H1 (cell line): ENCODE results near the gene TMEM117. TPM values are rescaled to one million over a fixed set of nuclear protein-coding genes. Genes with fewer than 3 reads are reported as not detected.

Experiments used
- CTCF ChIA-PET: fragments of 300-600 bp; sonication (Branson Sonifier 250); formaldehyde crosslinking; loops from one replicate; lab custom pipeline; 2021; ENCODE audit not compliant: partially characterized antibody; lab: Charles Lee
- POLR2A ChIA-PET: fragments of 300-600 bp; sonication (Branson Sonifier 250); formaldehyde crosslinking; loops from one replicate; lab custom pipeline; 2021; ENCODE audit warnings: inconsistent platforms; ENCODE audit not compliant: partially characterized antibody; lab: Charles Lee
- DNase-seq, 2 experiments: peaks; one replicate each; pipeline versions ENCODE4 v3.0.0 to v3.0.0-alpha.2; 2010 to 2022; ENCODE audit warnings: low spot score in 2 of 2, low read depth in 1 of 2, mixed read lengths in 1 of 2
- FAIRE-seq: peaks from 2 replicates; lab custom pipeline; 2011; peaks lifted over from hg19 to GRCh38; lab: Jason Lieb, UNC
- H2AFZ ChIP-seq: 2 replicates; pipeline ENCODE4 v1.8.1; 2012; ENCODE audit warnings: low read length, inconsistent platforms
- H2AK5ac ChIP-seq: 2 replicates; pipeline ENCODE4 v1.6.1; 2013; ENCODE audit warnings: low read depth, low read length
- H2BK120ac ChIP-seq: replicated peaks from 2 replicates; pipeline ENCODE3; 2013; ENCODE audit warnings: low read depth, low read length, inconsistent platforms
- H2BK12ac ChIP-seq: 2 replicates; pipeline ENCODE4 v1.6.1; 2013; ENCODE audit warnings: low read depth, low read length
- H2BK15ac ChIP-seq: 2 replicates; pipeline ENCODE4 v1.6.1; 2013; ENCODE audit warnings: low read length
- H2BK20ac ChIP-seq: 2 replicates; pipeline ENCODE4 v1.6.1; 2013; ENCODE audit warnings: low read length
- H2BK5ac ChIP-seq: 2 replicates; pipeline ENCODE4 v1.6.1; 2013; ENCODE audit warnings: low read depth, low read length
- H3K14ac ChIP-seq: 2 replicates; pipeline ENCODE4 v1.6.1; 2013; ENCODE audit warnings: inconsistent platforms; ENCODE audit not compliant: insufficient read length
- H3K18ac ChIP-seq: 2 replicates; pipeline ENCODE4 v1.6.1; 2013; ENCODE audit warnings: low read length; ENCODE audit errors: extremely low read depth
- H3K23ac ChIP-seq: 2 replicates; pipeline ENCODE4 v1.6.1; 2013; ENCODE audit warnings: inconsistent platforms; ENCODE audit not compliant: insufficient read length
- H3K23me2 ChIP-seq: 2 replicates; pipeline ENCODE4 v1.6.1; 2013; ENCODE audit warnings: low read depth, low read length
- H3K27ac ChIP-seq: 2 replicates; pipeline ENCODE4 v1.6.1; 2011; ENCODE audit warnings: low read depth, low read length, inconsistent platforms
- H3K27me3 ChIP-seq, 4 experiments: replicated peaks in 1 of 4; 1 replicate in 1 of 4; 2 replicates in 3 of 4; pipeline versions ENCODE4 v1.6.1 to v1.8.1; 2011 to 2013; ENCODE audit warnings: low read length in 3 of 4, mild to moderate bottlenecking in 3 of 4, inconsistent platforms in 2 of 4, mixed read lengths in 2 of 4, moderate library complexity in 1 of 4; ENCODE audit not compliant: control insufficient read depth in 3 of 4, insufficient read depth in 3 of 4; ENCODE audit errors: extremely low read depth in 1 of 4
- H3K36me3 ChIP-seq, 4 experiments: 2 replicates each; pipeline versions ENCODE4 v1.6.1 to v1.8.1; 2011 to 2013; ENCODE audit warnings: mild to moderate bottlenecking in 4 of 4, low read length in 3 of 4, moderate library complexity in 2 of 4, control low read depth in 1 of 4, inconsistent platforms in 1 of 4; ENCODE audit not compliant: insufficient read depth in 4 of 4, control insufficient read depth in 2 of 4
- H3K4ac ChIP-seq: replicated peaks from 2 replicates; pipeline ENCODE3; 2013; ENCODE audit warnings: low read length, low read depth, mixed read lengths, inconsistent platforms; ENCODE audit not compliant: insufficient read length
- H3K4me1 ChIP-seq, 4 experiments: replicated peaks in 1 of 4; 1 replicate in 1 of 4; 2 replicates in 3 of 4; pipeline versions ENCODE4 v1.6.1 to v1.8.1; 2011 to 2013; ENCODE audit warnings: low read length in 3 of 4, inconsistent platforms in 2 of 4, mixed read lengths in 1 of 4; ENCODE audit not compliant: insufficient read depth in 4 of 4, control insufficient read depth in 3 of 4
- H3K4me2 ChIP-seq, 2 experiments: 2 replicates each; pipeline versions ENCODE4 v1.6.1 to v1.8.1; 2011 to 2013; ENCODE audit warnings: low read depth in 2 of 2, low read length in 2 of 2, control low read depth in 1 of 2, inconsistent platforms in 1 of 2, mild to moderate bottlenecking in 1 of 2; ENCODE audit not compliant: insufficient read depth in 1 of 2
- H3K4me3 ChIP-seq, 4 experiments: fragments of 200-600, 300-600 bp in 1 of 4; sonication (generic), shearing (Covaris generic), sonication (Bioruptor Twin) in 1 of 4; 2 replicates each; pipeline versions ENCODE4 v1.5.1 to v1.8.1; 2011 to 2016; ENCODE audit warnings: low read length in 4 of 4, low read depth in 3 of 4, control low read depth in 2 of 4, inconsistent platforms in 2 of 4, mild to moderate bottlenecking in 2 of 4, mixed read lengths in 1 of 4, moderate library complexity in 1 of 4; ENCODE audit not compliant: insufficient read depth in 2 of 4; ENCODE audit errors: extremely low read depth in 1 of 4
- H3K56ac ChIP-seq: replicated peaks from 2 replicates; pipeline ENCODE3; 2013; ENCODE audit warnings: low read depth, mild to moderate bottlenecking, mixed read lengths, low read length, inconsistent platforms; ENCODE audit not compliant: insufficient read length
- H3K79me1 ChIP-seq: 2 replicates; pipeline ENCODE4 v1.6.1; 2013; ENCODE audit warnings: low read depth, low read length, control low read depth
- H3K79me2 ChIP-seq, 2 experiments: 2 replicates each; pipeline versions ENCODE4 v1.6.1 to v1.8.1; 2012 to 2013; ENCODE audit warnings: low read length in 2 of 2, mild to moderate bottlenecking in 2 of 2, inconsistent platforms in 1 of 2; ENCODE audit not compliant: insufficient read depth in 2 of 2, control insufficient read depth in 1 of 2
- H3K9ac ChIP-seq, 4 experiments: replicated peaks in 1 of 4; 1 replicate in 1 of 4; 2 replicates in 3 of 4; pipeline versions ENCODE4 v1.6.1 to v1.8.1; 2011 to 2013; ENCODE audit warnings: low read depth in 3 of 4, low read length in 3 of 4, control low read depth in 2 of 4, mild to moderate bottlenecking in 2 of 4, moderate library complexity in 2 of 4, inconsistent platforms in 1 of 4; ENCODE audit errors: extremely low read depth in 1 of 4
- H3K9me3 ChIP-seq, 2 experiments: 2 replicates each; pipeline versions ENCODE4 v1.6.1 to v1.8.1; 2012 to 2013; ENCODE audit warnings: mild to moderate bottlenecking in 2 of 2, moderate library complexity in 2 of 2, control low read depth in 1 of 2, inconsistent platforms in 1 of 2, low read depth in 1 of 2, low read length in 1 of 2, mixed read lengths in 1 of 2; ENCODE audit not compliant: insufficient read depth in 2 of 2
- H4K20me1 ChIP-seq, 2 experiments: replicated peaks in 1 of 2; 2 replicates each; pipeline versions ENCODE3 to v1.8.1; 2011 to 2013; ENCODE audit warnings: inconsistent platforms in 2 of 2, low read length in 2 of 2, mild to moderate bottlenecking in 1 of 2; ENCODE audit not compliant: insufficient read depth in 2 of 2, control insufficient read depth in 1 of 2
- H4K5ac ChIP-seq: 2 replicates; pipeline ENCODE4 v1.6.1; 2013; ENCODE audit warnings: low read length, low read depth, mixed read lengths, inconsistent platforms; ENCODE audit not compliant: insufficient read length
- H4K8ac ChIP-seq: 2 replicates; pipeline ENCODE4 v1.8.0; 2013; ENCODE audit warnings: mild to moderate bottlenecking, moderate library complexity, low read length, inconsistent platforms; ENCODE audit not compliant: insufficient read depth; ENCODE audit errors: extremely low read depth
- H4K91ac ChIP-seq: replicated peaks from 2 replicates; pipeline ENCODE3; 2013; ENCODE audit warnings: low read length, mixed read lengths, inconsistent platforms; ENCODE audit not compliant: insufficient read length
- BACH1 ChIP-seq: IDR thresholded peaks from 2 replicates; pipeline ENCODE4 v1.6.1; 2012; ENCODE audit warnings: low read length, improper control_type of control experiment
- CTBP2 ChIP-seq: IDR thresholded peaks from 2 replicates; pipeline ENCODE4 v1.7.0; 2011; ENCODE audit warnings: borderline replicate concordance, mild to moderate bottlenecking, moderate library complexity, mixed read lengths, low read length; ENCODE audit not compliant: insufficient read depth, insufficient read length
- EZH2 ChIP-seq: fragments of 200-600 bp; sonication (generic); IDR thresholded peaks from 2 replicates; pipeline ENCODE4 v1.7.1; 2012; ENCODE audit warnings: low read depth, mild to moderate bottlenecking, moderate library complexity, low read length, inconsistent platforms; ENCODE audit not compliant: severe bottlenecking
- RFX5 ChIP-seq: IDR thresholded peaks from 2 replicates; pipeline ENCODE4 v1.6.1; 2011; ENCODE audit warnings: low read depth, low read length, improper control_type of control experiment, borderline replicate concordance
- SP2 ChIP-seq: IDR thresholded peaks from 2 replicates; pipeline ENCODE4 v1.6.1; 2012; ENCODE audit warnings: mild to moderate bottlenecking, low read length, inconsistent platforms
- WGBS, 2 experiments: shearing (Covaris generic) in 1 of 2; methylation state at CpG; one replicate each; pipeline versions ENCODE4 v1.1.6 to v1.1.7; 2013 to 2015; ENCODE audit warnings: low lambda C conversion rate in 2 of 2, mixed read lengths in 2 of 2, inconsistent platforms in 1 of 2, low coverage in 1 of 2, missing lambda C conversion rate in 1 of 2; ENCODE audit not compliant: insufficient replicate concordance in 2 of 2, insufficient coverage in 1 of 2, insufficient read length in 1 of 2; ENCODE audit errors: extremely low coverage in 1 of 2, missing lambda C conversion rate in 1 of 2; 5-methylcytosine and 5-hydroxymethylcytosine counted together
- polyA plus RNA-seq, 7 experiments: library from polyadenylated mRNA; depleted of rRNA in 3 of 7; stranded (reverse) in 5 of 7; unstranded in 2 of 7; fragments of >200 nt in 5 of 7; fragments of 200-250 nt in 2 of 7; gene quantifications; 1 replicate in 5 of 7; 2 replicates in 1 of 7; 4 replicates in 1 of 7; pipeline versions ENCODE4 v1.2.1 to v1.2.3, GENCODE V29; 2011 to 2013; ENCODE audit warnings: missing spikeins in 2 of 7, mixed read lengths in 2 of 7
- total RNA-seq: library from RNA; stranded (reverse); fragmentation: NEBNext Ultra II Directional; extraction: Animal tissue kit (Norgen Biotek cat#: 25700); gene quantifications from 2 replicates; pipeline ENCODE4 v1.2.1, GENCODE V29; 2021

TMEM117 gene
- total and polyA plus RNA-seq, 2 of the 8 experiments (the other 6 are each of a cell fraction or from before 2014, with no cell fraction given), result 0.80 to 1.4 TPM

DNA sequence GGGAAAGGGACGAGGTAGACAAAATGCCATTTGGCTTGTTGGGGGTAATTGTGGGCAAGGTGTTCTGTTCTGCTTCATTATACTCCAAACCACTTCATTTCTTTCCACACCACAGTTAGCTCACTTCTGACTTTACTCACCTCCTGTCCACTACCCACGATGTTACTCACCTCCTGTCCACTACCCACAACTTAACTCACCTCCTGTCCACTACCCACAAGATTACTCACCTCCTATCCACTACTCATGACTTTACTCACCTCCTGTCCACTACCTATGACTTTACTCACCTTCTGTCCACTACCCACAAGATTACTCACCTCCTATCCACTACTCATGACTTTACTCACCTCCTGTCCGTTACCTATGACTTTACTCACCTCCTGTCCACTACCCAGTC, 19.7 kb upstream of the TMEM117 start:
- WGBS, 2 experiments, result 82% methylated on average over 3 of the region's 3 CpGs; no CpG with 5 or more reads in 1 of the 2 experiments
- H3K79me2 ChIP-seq, result no peaks in the 10 kb centered on the region
- peaks cover 3% of the 10 kb centered on the region; the same call in 1 of the 2 replicates for H3K23me2 ChIP-seq
- peaks cover 0 to 5% (median 1%) of the 10 kb centered on the region in 4 experiments; a peak in 1 of 7 replicates for H3K4me1 ChIP-seq
- no peak overlapping the region for H3K14ac ChIP-seq
- H3K4me3 ChIP-seq, result no peak overlapping the region
- H4K5ac ChIP-seq, result no peak overlapping the region
- H4K8ac ChIP-seq, result no peak overlapping the region
- DNase-seq, result no peak
- no peak overlapping the region for H3K4ac ChIP-seq
- H2BK5ac ChIP-seq, result no peak overlapping the region
- no peak overlapping the region for H2BK20ac ChIP-seq
- FAIRE-seq, result no peak
- ChIA-PET POLR2A (interaction anchor here (0.7 to 4.5 kb wide), 2 partner anchors 10 to 198 kb away, joined by 3 to 24 read pairs; partner anchors contain the start of gene TWF1), CTCF (interaction anchor here (0.7 to 1.8 kb wide), 7 partner anchors 8 to 66 kb away, joined by 3 to 4 read pairs (median 3); no protein-coding TSS in a partner anchor)
- H2BK15ac ChIP-seq, result no peak overlapping the region
- H3K4me2 ChIP-seq, result no peak overlapping the region
- no peak overlapping the region for H3K27ac ChIP-seq
- H3K18ac ChIP-seq, result no peak overlapping the region
- H3K36me3 ChIP-seq, result no peaks in the 10 kb centered on the region
- H3K27me3 ChIP-seq, result no peaks in the 10 kb centered on the region
- no peaks in the 10 kb centered on the region for H3K9me3 ChIP-seq
- H2BK120ac ChIP-seq, result no peak overlapping the region
- H2BK12ac ChIP-seq, result no peak overlapping the region
- no peak overlapping the region for H3K23ac ChIP-seq
- H3K56ac ChIP-seq, result no peak overlapping the region
- no peak overlapping the region for H2AFZ ChIP-seq
- no peak overlapping the region for H2AK5ac ChIP-seq
- H4K20me1 ChIP-seq, result no peaks in the 10 kb centered on the region
- no peak overlapping the region for H4K91ac ChIP-seq
- H3K9ac ChIP-seq, result no peak overlapping the region
- no peaks in the 10 kb centered on the region for H3K79me1 ChIP-seq
- TF ChIP-seq BACH1 (no peak), CTBP2 (no peak), EZH2 (no peak), SP2 (no peak), RFX5 (no peak)
